Neuronal stem cell (in vitro differentiated cells): ENCODE data around the gene CITED2.

ENCODE experiments used
- DNase-seq: peaks from one replicate; pipeline ENCODE4 v3.0.0-alpha.2; 2013; ENCODE audit warnings: low spot score
- H2AFZ ChIP-seq: one replicate; pipeline ENCODE4 v1.6.1; 2013; ENCODE audit warnings: mild to moderate bottlenecking, low read length, inconsistent platforms
- H2AK5ac ChIP-seq: 2 replicates; pipeline ENCODE4 v1.6.1; 2013; ENCODE audit warnings: low read depth, mild to moderate bottlenecking, inconsistent platforms, low read length, moderate library complexity, mixed read lengths
- H2BK120ac ChIP-seq: 2 replicates; pipeline ENCODE4 v1.6.1; 2013; ENCODE audit warnings: low read depth, mild to moderate bottlenecking, inconsistent platforms, low read length, moderate library complexity, mixed read lengths
- H2BK12ac ChIP-seq: one replicate; pipeline ENCODE4 v1.6.1; 2013; ENCODE audit warnings: low read length, inconsistent platforms
- H2BK15ac ChIP-seq: 2 replicates; pipeline ENCODE4 v1.6.1; 2013; ENCODE audit warnings: mild to moderate bottlenecking, low read length, inconsistent platforms, mixed read lengths
- H2BK5ac ChIP-seq: one replicate; pipeline ENCODE4 v1.6.1; 2013; ENCODE audit warnings: inconsistent platforms, mild to moderate bottlenecking, low read length, moderate library complexity
- H3K14ac ChIP-seq: one replicate; pipeline ENCODE4 v1.6.1; 2013; ENCODE audit warnings: low read length, inconsistent platforms
- H3K18ac ChIP-seq: 2 replicates; pipeline ENCODE4 v1.6.1; 2013; ENCODE audit warnings: low read length, inconsistent platforms
- H3K23ac ChIP-seq: 2 replicates; pipeline ENCODE4 v1.6.1; 2013; ENCODE audit warnings: low read depth, mild to moderate bottlenecking, mixed read lengths, low read length, inconsistent platforms; ENCODE audit not compliant: poor library complexity
- H3K27ac ChIP-seq: replicated peaks from 3 replicates; pipeline ENCODE4 v1.5.1; 2013; ENCODE audit warnings: low read length, inconsistent platforms
- H3K27me3 ChIP-seq, 3 experiments: 2 replicates each; pipeline ENCODE4 v1.6.1; 2013; ENCODE audit warnings: low read length in 3 of 3, mild to moderate bottlenecking in 2 of 3, inconsistent platforms in 1 of 3, low read depth in 1 of 3, mixed read lengths in 1 of 3, moderate library complexity in 1 of 3; ENCODE audit not compliant: control insufficient read depth in 3 of 3, insufficient read depth in 3 of 3
- H3K36me3 ChIP-seq, 2 donors: replicated peaks in 1 of 2; 2 replicates each; pipeline ENCODE4 v1.6.1; 2013; ENCODE audit warnings: low read length in 2 of 2; ENCODE audit not compliant: control insufficient read depth in 2 of 2, insufficient read depth in 2 of 2
- H3K4ac ChIP-seq: 2 replicates; pipeline ENCODE4 v1.6.1; 2013; ENCODE audit warnings: inconsistent platforms, mild to moderate bottlenecking, low read length, moderate library complexity
- H3K4me1 ChIP-seq, 2 donors: 1 replicate in 1 of 2; 2 replicates in 1 of 2; pipeline ENCODE4 v1.6.1; 2013; ENCODE audit warnings: low read length in 2 of 2, low read depth in 1 of 2; ENCODE audit not compliant: control insufficient read depth in 2 of 2, insufficient read depth in 1 of 2
- H3K4me2 ChIP-seq: one replicate; pipeline ENCODE4 v1.6.1; 2013; ENCODE audit warnings: mild to moderate bottlenecking, low read length, inconsistent platforms; ENCODE audit not compliant: insufficient read depth, poor library complexity, severe bottlenecking
- H3K4me3 ChIP-seq, 2 donors: 2 replicates each; pipeline ENCODE4 v1.5.1; 2013; ENCODE audit warnings: low read length in 2 of 2, mild to moderate bottlenecking in 2 of 2, inconsistent platforms in 1 of 2, moderate library complexity in 1 of 2
- H3K79me1 ChIP-seq: one replicate; pipeline ENCODE4 v1.6.1; 2013; ENCODE audit warnings: low read depth, mild to moderate bottlenecking, inconsistent platforms, low read length, moderate library complexity
- H3K9ac ChIP-seq: one replicate; pipeline ENCODE4 v1.6.1; 2013; ENCODE audit warnings: mild to moderate bottlenecking, low read depth, low read length, inconsistent platforms; ENCODE audit not compliant: poor library complexity
- H3K9me3 ChIP-seq, 2 donors: replicated peaks in 1 of 2; 2 replicates each; pipeline versions ENCODE3 to v1.6.1; 2013; ENCODE audit warnings: low read length in 2 of 2, mild to moderate bottlenecking in 2 of 2, inconsistent platforms in 1 of 2, low read depth in 1 of 2, mixed read lengths in 1 of 2, moderate library complexity in 1 of 2; ENCODE audit not compliant: control insufficient read depth in 2 of 2, insufficient read depth in 1 of 2
- H4K8ac ChIP-seq: one replicate; pipeline ENCODE4 v1.6.1; 2013; ENCODE audit warnings: low read depth, mild to moderate bottlenecking, inconsistent platforms, low read length, moderate library complexity
- H4K91ac ChIP-seq: one replicate; pipeline ENCODE4 v1.6.1; 2013; ENCODE audit warnings: low read length, low read depth, mild to moderate bottlenecking, inconsistent platforms; ENCODE audit not compliant: poor library complexity
- WGBS, 2 donors: extraction: QIAGEN DNeasy Blood & Tissue Kit; methylation state at CpG; one replicate each; pipeline ENCODE4 v1.1.7; 2013; ENCODE audit warnings: missing lambda C conversion rate in 2 of 2, mixed read lengths in 1 of 2; ENCODE audit not compliant: insufficient read length in 2 of 2, insufficient replicate concordance in 1 of 2; ENCODE audit errors: extremely low coverage in 2 of 2; 5-methylcytosine and 5-hydroxymethylcytosine counted together

CITED2 gene

GRCh38 chr6:139337830-139338229 is 36.6 kb downstream of the CITED2 start:
- no peak overlapping the region for H2AK5ac ChIP-seq
- no peaks in the 10 kb centered on the region for H3K4me1 ChIP-seq
- no peak overlapping the region for H4K8ac ChIP-seq
- no peak overlapping the region for H3K4ac ChIP-seq
- no peaks in the 10 kb centered on the region for H3K36me3 ChIP-seq
- no peak for DNase-seq
- H3K4me3 ChIP-seq: no peak overlapping the region
- H2BK5ac ChIP-seq: no peak overlapping the region
- H3K9ac ChIP-seq: no peak overlapping the region
- no peak overlapping the region for H3K27ac ChIP-seq
- H4K91ac ChIP-seq: no peak overlapping the region
- H3K9me3 ChIP-seq: no peaks in the 10 kb centered on the region
- H3K14ac ChIP-seq: no peak overlapping the region
- no peak overlapping the region for H3K4me2 ChIP-seq
- H3K79me1 ChIP-seq: no peaks in the 10 kb centered on the region
- no peak overlapping the region for H3K18ac ChIP-seq
- no peak overlapping the region for H2BK120ac ChIP-seq
- H2BK12ac ChIP-seq: no peak overlapping the region
- no peak overlapping the region for H3K23ac ChIP-seq
- no peak overlapping the region for H2AFZ ChIP-seq
- WGBS, 2 donors: no CpG with 5 or more reads among the region's 5 CpGs
- no peak overlapping the region for H2BK15ac ChIP-seq
- no peaks in the 10 kb centered on the region for H3K27me3 ChIP-seq

GRCh38 chr6:139337001-139337400 is 37.4 kb downstream of the CITED2 start:
- H2BK5ac ChIP-seq: no peak overlapping the region
- H3K27me3 ChIP-seq: no peaks in the 10 kb centered on the region
- H2BK15ac ChIP-seq: no peak overlapping the region
- no peak overlapping the region for H2AK5ac ChIP-seq
- no CpG with 5 or more reads among the region's 2 CpGs for WGBS, 2 donors
- H3K27ac ChIP-seq: no peak overlapping the region
- H3K23ac ChIP-seq: no peak overlapping the region
- H4K91ac ChIP-seq: no peak overlapping the region
- H3K4ac ChIP-seq: no peak overlapping the region
- H3K36me3 ChIP-seq: no peaks in the 10 kb centered on the region
- H3K14ac ChIP-seq: no peak overlapping the region
- H2AFZ ChIP-seq: no peak overlapping the region
- no peaks in the 10 kb centered on the region for H3K9me3 ChIP-seq
- no peak overlapping the region for H3K4me3 ChIP-seq
- no peak overlapping the region for H3K18ac ChIP-seq
- H3K9ac ChIP-seq: no peak overlapping the region
- H4K8ac ChIP-seq: no peak overlapping the region
- DNase-seq: no peak
- no peak overlapping the region for H2BK12ac ChIP-seq
- H3K4me1 ChIP-seq: no peaks in the 10 kb centered on the region
- H2BK120ac ChIP-seq: no peak overlapping the region
- no peak overlapping the region for H3K4me2 ChIP-seq
- no peaks in the 10 kb centered on the region for H3K79me1 ChIP-seq

GRCh38 chr6:139336488-139336887 is 38.0 kb downstream of the CITED2 start:
- WGBS, 2 donors: no CpG with 5 or more reads among the region's 4 CpGs
- no peak overlapping the region for H3K4me3 ChIP-seq
- H2BK5ac ChIP-seq: no peak overlapping the region
- no peak overlapping the region for H2BK12ac ChIP-seq
- H3K4me2 ChIP-seq: no peak overlapping the region
- no peaks in the 10 kb centered on the region for H3K9me3 ChIP-seq
- H4K8ac ChIP-seq: no peak overlapping the region
- H3K36me3 ChIP-seq: no peaks in the 10 kb centered on the region
- H3K14ac ChIP-seq: no peak overlapping the region
- H3K79me1 ChIP-seq: no peaks in the 10 kb centered on the region
- no peaks in the 10 kb centered on the region for H3K4me1 ChIP-seq
- no peak overlapping the region for H3K27ac ChIP-seq
- DNase-seq: no peak
- no peak overlapping the region for H3K4ac ChIP-seq
- no peak overlapping the region for H2BK15ac ChIP-seq
- no peak overlapping the region for H4K91ac ChIP-seq
- H2AK5ac ChIP-seq: no peak overlapping the region
- no peak overlapping the region for H2BK120ac ChIP-seq
- no peak overlapping the region for H3K9ac ChIP-seq
- H2AFZ ChIP-seq: no peak overlapping the region
- H3K18ac ChIP-seq: no peak overlapping the region
- H3K27me3 ChIP-seq: no peaks in the 10 kb centered on the region
- no peak overlapping the region for H3K23ac ChIP-seq

- no peak overlapping the region for H2BK120ac ChIP-seq
- H3K9me3 ChIP-seq: no peaks in the 10 kb centered on the region
- no peak overlapping the region for H4K8ac ChIP-seq
- H3K23ac ChIP-seq: no peak overlapping the region
- no peaks in the 10 kb centered on the region for H3K36me3 ChIP-seq
- DNase-seq: no peak
- no peaks in the 10 kb centered on the region for H3K4me1 ChIP-seq
- no peak overlapping the region for H3K9ac ChIP-seq
- no peak overlapping the region for H3K4ac ChIP-seq
- H3K27me3 ChIP-seq: no peaks in the 10 kb centered on the region
- no peak overlapping the region for H2BK15ac ChIP-seq
- H4K91ac ChIP-seq: no peak overlapping the region
- H3K14ac ChIP-seq: no peak overlapping the region
- no peak overlapping the region for H2AK5ac ChIP-seq
- no peak overlapping the region for H2AFZ ChIP-seq
- H2BK12ac ChIP-seq: no peak overlapping the region
- no CpG with 5 or more reads among the region's 5 CpGs for WGBS, 2 donors
- no peak overlapping the region for H3K4me2 ChIP-seq
- no peaks in the 10 kb centered on the region for H3K79me1 ChIP-seq
- H3K4me3 ChIP-seq: no peak overlapping the region
- H3K18ac ChIP-seq: no peak overlapping the region
- no peak overlapping the region for H2BK5ac ChIP-seq
- H3K27ac ChIP-seq: no peak overlapping the region
These were observed 38.8 kb downstream of the CITED2 start for GRCh38 chr6:139335447-139336210.
